Retina (tissue), 1 donor: Measurements from ENCODE around the gene SPATC1L.

ENCODE experiments used
- DNase-seq: peaks from one replicate; pipeline ENCODE4 v3.0.0-alpha.2; 2016

SPATC1L gene

DNA sequence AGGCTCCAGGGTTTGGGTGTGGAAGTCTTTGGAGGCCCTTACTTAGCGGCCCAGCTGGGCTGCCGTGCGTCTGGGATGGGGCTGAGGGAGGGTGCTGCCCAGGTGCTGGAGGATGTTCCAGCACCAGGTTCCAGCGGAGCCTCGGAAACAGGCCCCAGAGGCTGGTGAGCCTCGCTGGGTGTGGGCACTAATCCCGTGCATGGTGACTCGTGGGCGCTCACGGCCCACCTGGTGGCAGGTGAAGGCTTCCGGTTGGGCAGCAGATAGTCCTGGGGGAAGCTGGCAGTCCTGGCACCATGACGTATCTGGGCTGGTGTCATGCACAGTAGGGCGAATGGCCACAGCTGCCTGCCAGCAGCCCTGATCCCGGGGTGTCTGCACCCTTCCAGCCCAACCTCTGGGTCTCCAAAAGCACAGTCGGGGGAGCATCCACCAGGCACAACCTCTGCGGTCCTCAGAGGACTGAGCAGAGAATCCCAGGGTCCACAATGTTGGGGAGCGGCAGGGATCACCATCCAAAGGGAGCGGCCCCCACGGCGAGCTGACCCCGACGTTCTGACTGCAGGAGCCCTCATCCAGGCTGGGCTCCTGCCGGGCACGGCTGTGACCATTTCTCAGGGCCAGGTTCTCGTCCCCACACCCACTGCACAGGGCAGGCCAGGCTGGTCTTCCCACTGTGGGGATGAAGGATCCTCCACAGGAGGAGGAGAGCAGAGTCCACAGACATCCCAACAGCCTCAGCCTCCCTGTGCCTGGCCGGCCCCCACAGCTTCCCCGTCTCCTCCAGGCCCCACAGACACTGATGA, 54.2 kb downstream of the SPATC1L start:
- no peak for DNase-seq

DNA sequence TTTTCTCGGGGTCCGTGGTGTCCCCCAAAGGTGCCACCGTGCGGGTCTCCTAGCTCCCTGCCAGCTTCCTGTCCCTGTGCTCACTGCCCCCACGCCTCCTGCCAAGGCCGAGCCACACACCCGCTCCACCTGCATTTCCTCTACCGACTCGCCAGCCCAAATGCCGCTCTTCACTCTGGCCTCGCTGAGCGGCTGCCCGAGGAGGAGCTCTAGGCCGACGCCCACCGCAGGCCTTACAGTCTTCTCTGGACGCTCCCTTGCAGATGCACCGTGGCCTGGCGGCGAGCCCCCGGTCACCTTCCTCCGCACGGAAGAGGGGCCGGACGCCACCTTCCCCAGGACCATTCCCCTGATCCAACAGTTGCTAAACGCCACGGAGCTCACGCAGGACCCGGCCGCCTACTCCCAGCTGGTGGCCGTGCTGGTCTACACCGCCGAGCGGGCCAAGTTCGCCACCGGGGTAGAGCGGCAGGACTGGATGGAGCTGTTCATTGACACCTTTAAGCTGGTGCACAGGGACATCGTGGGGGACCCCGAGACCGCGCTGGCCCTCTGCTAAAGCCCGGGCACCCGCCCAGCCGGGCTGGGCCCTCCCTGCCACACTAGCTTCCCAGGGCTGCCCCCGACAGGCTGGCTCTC, 55.2 kb downstream of the SPATC1L start:
- no peak for DNase-seq

DNA sequence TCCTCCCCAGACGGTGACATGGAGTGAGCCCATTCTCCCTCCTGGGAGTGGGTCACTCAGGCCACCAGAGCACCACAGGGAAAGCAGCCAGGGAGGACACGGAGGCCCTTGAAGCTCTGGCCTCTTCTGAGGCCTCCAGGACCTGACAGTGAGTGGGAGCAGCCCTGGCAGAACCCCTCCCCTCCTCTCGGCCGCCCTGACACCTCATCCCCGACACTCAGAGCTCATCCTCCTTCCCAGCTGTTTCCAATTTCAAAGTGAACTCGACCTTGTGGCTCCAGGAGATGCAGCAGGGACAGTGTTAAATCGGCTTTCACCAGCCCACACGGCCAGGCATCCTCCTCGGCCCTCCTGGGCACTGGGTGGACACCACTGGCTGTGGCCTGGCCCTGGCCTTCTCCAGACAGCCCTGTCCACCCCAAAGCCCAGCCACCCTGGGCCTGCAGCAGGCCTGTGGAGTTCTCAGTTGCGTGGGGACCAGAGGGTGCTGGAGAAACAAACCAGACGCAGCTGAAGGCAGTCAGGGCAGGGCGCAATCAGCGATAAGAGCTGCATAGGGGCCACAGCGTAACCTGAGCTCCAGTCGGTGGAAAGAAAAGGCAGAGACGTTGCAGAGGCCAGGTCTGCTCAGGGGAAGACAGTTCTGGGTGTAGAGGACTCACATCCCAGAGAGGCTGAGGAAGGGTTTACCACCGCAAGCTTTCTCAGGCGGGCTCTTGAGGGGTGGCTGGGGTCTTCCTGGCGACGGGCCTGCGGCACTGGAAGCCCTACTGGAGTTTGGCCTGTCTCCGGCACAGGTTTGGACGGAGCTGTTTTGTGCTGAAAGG, 55.9 kb downstream of the SPATC1L start:
- no peak for DNase-seq

DNA sequence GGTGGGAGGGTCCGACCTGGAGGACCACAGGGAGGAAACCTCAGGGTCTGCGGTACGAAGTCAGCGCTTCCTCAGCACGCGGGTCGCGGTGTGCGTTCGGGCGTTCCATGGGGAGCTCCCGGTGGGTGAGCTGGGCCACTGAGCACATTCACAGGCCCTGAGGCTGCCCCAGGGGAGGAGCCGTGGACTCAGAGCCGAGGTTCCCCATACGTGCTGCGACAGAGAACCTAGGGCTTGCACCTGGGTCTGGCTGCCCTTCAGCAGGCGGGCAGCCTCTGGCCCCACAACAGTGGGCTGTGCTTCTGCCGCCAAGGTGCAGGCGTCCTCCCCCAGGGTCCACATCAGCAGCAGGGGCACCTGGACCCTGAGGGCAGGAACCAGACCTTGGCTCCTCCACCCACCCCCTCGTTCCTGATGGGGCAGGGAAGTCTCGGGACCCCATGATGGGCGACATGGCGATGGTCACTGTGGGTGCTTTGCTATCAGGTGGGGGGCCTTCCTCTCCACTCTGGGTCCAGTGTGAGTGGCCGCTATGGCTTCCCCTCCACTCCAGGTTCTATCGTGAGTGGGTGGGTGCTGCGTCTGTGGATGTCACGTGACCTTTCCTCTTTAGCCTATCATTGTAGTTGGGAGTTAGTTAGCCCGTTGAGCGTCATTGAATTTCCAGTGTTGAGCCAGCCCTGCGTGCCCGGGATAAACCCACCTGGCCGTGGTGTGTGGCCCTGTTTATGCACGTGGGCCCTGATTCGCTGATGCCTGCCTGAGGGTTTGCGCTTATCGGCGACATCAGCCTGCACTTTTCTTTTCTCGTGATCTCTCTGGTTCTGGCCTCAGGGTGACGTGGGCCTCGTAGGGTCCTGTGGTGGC, 56.8 kb downstream of the SPATC1L start:
- DNase-seq: no peak

DNA sequence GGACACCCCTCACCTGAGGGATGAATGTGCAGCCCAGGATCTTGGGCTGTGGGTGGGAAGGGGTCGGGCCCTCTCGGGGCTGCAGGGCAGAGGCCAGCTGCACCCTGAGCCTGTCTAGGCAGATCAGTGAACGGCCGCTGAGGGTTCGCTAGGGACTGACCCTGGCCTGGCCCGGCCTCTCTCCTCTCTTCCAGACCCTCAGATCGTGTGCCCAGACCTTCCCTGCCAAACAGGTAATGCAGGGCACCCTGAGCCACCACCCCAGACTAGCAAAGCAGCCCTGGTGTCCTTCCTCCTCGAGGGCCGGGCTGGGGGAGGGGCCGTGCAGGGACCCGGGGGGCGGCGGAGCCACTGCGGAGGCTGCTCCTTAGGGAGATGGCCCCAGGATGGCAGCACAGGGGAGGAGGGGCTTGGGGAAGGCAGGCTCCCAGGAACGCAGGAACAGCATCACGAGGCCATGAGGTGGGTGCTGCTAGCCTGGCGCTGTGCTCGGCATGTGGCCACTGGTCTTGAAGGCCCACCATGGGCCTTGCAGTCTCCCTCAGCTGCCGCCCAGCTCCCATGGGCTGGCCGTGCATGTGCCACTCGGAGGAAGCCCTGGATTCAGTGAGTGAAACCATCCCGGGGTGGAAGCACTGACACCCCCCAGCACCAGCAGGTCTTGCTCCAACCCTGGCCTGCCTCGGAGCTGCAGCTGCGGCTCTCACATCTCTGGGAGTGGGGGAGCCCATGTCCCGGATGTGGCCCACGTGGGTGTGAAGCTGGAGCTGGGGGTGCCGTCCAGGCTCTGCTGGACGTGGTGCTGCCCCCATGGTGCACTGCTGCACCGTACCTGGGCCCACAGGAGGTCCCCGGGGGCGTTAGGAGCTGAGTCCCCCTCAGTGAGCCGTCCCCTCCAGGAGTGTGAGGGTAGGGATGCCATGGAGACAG, 57.7 kb downstream of the SPATC1L start:
- DNase-seq: no peak

DNA sequence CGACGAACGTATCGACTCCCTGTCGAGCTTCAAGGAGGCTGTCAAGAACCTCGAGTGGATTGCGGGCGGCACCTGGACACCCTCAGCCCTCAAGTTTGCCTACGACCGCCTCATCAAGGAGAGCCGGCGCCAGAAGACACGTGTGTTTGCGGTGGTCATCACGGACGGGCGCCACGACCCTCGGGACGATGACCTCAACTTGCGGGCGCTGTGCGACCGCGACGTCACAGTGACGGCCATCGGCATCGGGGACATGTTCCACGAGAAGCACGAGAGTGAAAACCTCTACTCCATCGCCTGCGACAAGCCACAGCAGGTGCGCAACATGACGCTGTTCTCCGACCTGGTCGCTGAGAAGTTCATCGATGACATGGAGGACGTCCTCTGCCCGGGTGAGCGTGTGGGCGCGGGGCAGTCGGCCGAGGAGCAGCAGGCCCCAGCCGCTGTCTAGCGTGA, 58.4 kb downstream of the SPATC1L start:
- no peak for DNase-seq

DNA sequence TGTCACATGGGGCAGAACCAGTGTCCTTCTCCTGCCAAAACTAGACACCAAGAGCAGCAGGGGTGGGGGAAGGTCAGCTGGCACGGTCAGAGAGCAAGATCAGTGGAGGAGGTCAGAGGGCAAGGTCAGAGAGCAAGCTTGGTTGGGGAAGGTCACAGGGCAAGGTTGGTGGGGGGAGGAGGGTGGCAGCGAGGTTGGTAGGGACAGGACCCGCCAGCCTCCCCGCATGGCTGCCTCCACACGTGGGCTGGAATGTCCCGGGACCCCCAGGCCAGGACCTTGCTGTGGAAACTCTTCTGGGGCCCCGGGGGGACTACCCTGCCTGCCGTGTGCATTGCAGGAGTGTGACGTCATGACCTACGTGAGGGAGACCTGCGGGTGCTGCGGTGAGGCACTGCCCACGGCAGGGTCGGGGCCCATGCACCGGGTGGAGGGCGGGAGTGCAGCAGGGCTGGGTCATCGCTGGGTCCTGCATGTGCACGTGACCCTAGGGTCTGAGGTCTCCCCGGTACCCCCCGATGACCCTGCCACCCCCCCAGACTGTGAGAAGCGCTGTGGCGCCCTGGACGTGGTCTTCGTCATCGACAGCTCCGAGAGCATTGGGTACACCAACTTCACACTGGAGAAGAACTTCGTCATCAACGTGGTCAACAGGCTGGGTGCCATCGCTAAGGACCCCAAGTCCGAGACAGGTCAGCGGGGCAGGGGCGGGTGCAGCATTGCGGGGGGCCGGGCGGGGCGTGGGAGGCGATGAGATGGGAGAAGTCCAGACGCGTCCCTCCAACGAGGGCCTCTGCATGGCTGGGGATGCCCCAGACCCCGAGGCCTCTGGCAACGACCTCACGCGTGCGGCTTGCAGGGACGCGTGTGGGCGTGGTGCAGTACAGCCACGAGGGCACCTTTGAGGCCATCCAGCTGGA, 59.1 kb downstream of the SPATC1L start:
- DNase-seq: no peak

DNA sequence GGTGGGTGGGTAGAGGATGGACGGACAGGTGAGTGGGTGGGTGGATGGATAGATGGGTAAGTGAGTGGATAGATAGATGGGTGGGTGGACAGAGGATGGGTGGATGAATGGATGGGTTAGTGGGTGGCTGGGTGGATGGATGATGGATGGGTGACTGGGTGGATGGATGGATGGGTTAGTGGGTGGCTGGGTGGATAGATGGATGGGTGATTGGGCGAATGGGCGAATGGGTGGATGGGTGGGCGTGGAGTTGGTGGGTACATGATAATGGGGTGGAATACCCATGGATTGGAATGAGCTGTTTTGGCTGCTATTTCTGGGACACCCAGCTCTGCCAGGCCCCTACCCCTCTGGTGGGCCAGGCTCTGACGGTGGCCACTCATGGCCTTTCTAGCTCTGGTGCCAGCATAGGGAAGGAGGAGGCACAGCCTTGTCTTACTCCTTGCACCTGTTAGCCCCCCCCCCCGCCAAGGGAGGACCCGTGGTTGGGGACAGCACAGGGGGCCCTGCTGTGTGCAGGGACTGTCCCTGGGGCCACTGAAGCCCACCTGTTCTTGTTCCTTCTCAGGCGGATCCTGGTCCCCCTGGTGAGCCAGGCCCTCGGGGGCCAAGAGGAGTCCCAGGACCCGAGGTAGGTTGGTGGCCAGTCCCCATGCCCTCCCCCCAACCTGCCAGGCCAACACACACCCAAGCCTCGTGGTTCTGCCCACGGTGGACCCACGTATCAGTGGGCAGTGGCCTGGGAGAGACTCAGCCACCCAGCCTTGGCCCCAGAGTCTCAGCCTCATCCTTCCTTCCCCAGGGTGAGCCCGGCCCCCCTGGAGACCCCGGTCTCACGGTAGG, 60.0 kb downstream of the SPATC1L start:
- no peak for DNase-seq

DNA sequence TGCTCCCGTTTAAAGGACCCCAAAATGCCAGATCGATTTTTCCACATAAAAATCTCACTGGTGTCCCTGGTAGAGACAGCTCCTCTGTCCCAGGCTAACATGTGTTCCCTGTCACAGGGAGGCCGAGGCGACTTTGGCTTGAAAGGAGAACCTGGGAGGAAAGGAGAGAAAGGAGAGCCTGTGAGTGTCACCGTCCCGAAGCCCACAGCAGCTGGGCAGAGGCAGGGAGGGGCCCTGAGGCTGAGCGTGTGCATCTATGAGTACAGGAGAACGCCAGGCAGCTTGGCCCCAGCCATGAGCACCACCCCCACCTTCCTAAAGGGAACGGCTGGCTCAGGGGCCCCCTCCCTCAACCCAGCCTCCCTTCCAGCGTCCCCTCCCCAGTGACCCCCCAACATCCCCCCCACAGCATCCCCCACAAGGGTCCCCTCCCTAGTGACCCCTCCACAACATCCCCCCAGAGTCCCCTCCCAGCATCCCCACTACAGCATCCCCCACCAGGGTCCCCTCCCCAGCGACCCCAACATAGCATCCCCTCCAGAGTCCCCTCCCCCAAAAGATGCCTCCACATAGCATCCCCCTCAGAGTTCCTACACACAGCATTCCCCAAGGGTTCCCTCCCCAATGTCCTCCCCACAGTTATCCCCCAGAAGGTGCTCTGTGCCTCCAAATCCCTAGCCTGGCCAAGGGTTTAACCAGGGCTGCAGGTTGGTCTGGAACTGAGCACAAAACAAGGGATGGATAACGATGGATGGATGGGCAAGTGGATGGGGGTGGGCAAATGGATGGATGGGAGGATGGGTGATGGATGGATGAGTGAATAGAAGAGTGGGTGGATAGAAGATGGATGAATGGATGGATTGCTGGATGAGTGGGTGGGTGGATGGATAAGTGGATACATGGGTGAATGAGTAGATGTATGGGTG, 61.2 kb downstream of the SPATC1L start:
- no peak for DNase-seq

DNA sequence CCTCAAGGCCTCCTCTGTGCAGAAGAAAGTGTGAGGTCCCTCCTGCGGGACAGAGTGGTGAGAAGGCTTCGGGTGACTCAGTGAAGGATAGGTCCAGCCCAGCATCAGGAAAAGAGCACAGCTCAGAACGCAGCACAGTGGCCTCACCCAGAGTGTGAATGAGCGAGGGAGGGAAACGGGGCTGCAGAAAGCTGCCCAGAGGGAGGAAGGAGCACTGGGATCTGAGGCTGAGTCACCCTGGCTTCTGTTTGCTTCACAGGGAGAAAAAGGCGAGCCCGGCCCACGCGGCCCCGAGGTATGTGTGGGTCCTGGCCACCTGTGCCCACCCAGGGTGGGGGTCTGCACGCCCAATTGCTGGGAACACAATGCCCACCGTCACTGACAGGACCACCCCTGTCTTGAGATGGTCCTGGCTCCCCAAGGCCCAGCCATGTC, 62.0 kb downstream of the SPATC1L start:
- no peak for DNase-seq

DNA sequence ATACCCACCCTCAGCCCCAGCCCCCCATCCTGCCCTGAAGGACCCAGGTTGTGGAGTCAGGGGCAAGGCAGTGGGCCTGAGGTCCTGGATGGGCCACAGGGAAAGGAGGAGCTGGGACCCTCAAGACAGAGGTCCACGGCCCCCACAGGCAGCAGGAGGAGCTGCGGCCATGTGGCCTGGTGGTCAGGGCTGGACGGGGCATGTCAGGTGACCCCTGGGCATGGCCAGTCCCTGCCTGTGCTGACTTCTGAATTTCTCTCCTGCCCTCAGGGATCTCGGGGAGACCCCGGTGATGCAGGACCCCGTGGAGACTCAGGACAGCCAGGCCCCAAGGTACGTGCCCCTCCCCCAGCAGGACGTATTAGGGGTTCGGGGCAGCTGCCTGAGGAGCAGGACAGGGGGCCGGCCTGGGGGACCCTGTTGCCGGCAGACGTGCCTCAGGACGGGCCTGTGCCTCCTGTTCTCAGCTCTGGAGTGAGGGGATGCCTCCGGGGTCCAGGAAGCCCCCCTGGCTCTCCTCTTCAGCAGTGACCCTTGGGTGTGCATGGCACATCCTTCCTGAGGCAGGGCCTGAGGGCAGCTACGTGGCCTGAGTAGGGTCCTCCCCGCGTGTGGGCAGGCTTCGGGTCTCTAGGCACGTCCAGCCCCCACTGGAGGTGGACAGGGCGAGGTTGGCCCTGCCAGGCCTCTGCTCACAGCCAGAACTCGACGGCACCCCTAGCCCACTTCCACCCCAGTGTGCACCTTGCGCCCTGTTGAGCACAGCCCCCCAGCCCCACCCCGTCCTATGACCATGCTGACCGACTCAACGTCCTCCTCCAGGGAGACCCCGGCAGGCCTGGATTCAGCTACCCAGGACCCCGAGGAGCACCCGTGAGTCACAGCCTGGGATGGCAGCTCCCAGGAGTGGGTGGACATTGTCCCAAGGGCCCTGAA, 62.7 kb downstream of the SPATC1L start:
- DNase-seq: no peak

DNA sequence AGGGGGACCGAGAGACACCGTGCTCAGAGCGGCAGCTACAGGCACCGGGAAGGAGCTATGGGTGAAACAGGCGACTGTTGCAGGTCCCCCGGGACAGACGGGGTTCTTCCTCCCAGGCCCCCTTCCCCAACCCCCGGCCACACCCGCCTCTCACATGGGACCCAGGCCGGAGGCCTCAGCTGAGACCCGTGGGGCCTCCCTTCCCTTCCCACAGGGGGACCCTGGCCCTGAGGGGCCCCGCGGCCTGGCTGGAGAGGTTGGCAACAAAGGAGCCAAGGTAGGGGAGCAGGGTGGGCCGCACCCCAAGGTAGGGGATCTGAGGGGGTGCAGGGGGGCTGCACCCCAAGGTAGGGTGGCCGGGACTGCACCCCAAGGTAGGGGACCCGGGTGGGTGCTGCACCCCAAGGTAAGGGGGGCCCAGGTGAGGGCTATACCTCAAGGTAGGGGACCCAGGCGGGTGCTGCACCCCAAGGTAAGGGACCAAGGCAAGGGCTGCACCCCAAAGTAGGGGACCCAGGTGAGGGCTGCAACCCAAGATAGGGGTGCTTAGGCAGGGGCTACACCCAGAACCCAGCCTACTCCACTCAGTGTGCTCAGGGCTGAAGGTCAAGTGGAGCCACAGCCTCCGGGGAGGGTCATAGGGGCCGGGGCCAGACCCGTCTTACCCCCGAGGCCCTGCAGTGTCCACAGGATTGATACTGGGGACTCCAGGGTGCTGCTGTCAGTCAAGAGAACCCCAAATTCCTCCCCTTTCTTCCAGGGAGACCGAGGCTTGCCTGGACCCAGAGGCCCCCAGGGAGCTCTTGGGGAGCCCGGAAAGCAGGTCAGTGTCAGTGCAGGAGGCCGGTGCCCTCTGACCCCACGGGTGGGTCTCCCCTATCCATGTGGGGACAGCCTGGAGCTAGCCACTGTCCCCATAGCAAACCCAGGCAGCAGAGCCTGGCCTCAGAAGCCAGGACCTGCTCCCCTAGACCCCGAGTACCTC, 63.7 kb downstream of the SPATC1L start:
- no peak for DNase-seq

DNA sequence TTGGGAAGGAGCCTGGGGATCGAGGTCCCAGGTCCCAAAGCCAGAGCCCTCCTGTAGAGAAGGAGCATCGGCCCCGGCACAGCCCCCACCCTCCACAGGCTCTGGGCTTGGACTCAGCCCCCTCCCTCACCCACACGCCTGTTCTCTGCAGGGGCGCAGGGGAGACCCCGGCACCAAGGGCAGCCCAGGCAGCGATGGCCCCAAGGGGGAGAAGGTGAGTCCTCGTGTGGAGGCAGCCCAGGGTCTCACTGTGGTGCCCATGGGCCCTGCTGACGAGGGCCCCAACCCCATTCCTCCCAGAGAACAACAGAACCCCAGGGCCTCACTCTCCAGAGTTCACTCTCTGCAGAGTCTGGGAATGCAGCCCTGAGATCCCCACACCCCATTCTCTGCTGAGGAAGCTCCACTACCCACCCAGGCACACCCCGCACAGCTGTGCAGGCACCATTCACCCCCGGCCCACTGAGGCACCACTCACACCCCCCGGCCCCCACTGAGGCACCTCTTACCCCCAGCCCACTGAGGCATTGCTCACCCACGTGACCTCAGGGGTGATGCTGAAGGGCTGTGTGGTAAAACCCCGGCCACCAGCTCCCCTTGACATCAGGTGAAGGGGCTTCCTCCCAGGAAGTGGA, 64.5 kb downstream of the SPATC1L start:
- DNase-seq: no peak

DNA sequence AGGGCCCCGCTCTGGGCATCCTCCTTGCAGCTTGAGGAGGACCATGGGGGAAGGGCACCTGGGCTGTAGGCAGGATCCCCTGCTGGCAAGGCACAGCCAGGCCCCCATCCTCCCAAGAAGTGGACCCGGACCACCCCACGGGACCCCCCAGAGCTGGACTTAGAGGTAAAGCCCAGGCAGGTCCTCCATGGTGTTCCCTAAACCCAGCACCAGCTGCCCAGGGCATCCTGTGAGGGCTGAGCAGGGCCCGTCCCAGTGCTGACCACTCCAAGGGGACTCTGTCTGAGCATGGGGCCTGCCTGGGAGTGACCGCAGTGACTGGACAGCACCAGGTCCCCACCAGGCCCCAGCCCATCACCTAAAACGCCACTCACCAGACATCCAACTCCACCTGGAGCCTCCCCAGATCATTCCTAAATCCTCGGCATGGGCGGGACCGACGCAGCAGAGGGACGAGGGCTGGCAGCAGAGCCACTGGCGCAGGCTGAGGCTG, 65.1 kb downstream of the SPATC1L start:
- no peak for DNase-seq
